MM.1S (cell line): ENCODE results near the gene THSD7B.
"Not testable (repeated sequence)": the region's sequence is repeated elsewhere in the genome, so short reads cannot be mapped to it uniquely, and the experiment has no call there.

Experiments
- EZH2 ChIP-seq: fragments of 300-600 bp; sonication (generic); optimal IDR thresholded peaks from 2 replicates; pipeline ENCODE3; 2017; ENCODE audit warnings: low read depth, mild to moderate bottlenecking, antibody characterized with exemption, low read length, mixed read lengths
- TF ChIP-seq, protein P1 (sequence below): fragments of 300-600 bp; sonication (generic); IDR thresholded peaks from 2 replicates; pipeline ENCODE4 v1.5.1; 2016; ENCODE audit warnings: antibody characterized with exemption, low read length, mixed read lengths

DNA sequence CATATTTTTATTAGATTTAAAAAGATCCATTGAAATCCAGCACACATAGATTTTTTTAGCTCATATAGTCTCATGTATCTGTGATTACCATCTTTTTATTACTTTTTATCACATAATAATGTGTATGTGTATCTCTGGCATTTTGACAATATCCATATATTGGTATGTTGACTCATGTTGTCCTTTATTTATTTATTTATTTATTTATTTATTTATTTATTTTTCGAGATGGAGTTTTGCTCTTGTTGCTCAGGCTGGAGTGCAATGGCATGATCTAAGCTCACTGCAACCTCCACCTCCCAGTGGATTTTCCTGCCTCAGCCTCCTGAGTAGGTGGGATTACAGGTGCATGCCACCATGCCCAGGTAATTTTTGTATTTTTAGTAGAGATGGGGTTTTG, 823.2 kb downstream of the THSD7B start:
- not testable (repeated sequence) for TF ChIP-seq EZH2
- TF ChIP-seq, protein P1, sequence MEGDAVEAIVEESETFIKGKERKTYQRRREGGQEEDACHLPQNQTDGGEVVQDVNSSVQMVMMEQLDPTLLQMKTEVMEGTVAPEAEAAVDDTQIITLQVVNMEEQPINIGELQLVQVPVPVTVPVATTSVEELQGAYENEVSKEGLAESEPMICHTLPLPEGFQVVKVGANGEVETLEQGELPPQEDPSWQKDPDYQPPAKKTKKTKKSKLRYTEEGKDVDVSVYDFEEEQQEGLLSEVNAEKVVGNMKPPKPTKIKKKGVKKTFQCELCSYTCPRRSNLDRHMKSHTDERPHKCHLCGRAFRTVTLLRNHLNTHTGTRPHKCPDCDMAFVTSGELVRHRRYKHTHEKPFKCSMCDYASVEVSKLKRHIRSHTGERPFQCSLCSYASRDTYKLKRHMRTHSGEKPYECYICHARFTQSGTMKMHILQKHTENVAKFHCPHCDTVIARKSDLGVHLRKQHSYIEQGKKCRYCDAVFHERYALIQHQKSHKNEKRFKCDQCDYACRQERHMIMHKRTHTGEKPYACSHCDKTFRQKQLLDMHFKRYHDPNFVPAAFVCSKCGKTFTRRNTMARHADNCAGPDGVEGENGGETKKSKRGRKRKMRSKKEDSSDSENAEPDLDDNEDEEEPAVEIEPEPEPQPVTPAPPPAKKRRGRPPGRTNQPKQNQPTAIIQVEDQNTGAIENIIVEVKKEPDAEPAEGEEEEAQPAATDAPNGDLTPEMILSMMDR: not testable (repeated sequence)
